Stimulated activated naive B cell treated with anti-CD40 and anti-IgM and Interleukin-4, amounts not matched to agents 10 μg/mL and 1 μg/mL and 100 μg/mL, for 72 hours (primary cell): ENCODE data around the gene CSRP1.
A peak's percentile ranks its signal among the peaks of the same experiment; 100 is the strongest.
"Not testable (repeated sequence)": the region's sequence is repeated elsewhere in the genome, so short reads cannot be mapped to it uniquely, and the experiment has no call there.

ENCODE experiments used
- ATAC-seq, 2 donors: fragments of 150-1000 bp; cut with Tn5 transposase; replicated peaks; 2 replicates each; pipeline ENCODE4 v1.10.0; 2021; ENCODE audit warnings: moderate library complexity in 1 of 2
- DNase-seq: peaks from one replicate; pipeline ENCODE4 v3.0.0; 2021
- H3K27ac Mint-ChIP-seq: one replicate; pipeline ENCODE4 v1.8.0; 2022; ENCODE audit warnings: mild to moderate bottlenecking, mixed read lengths
- H3K27me3 Mint-ChIP-seq, 2 donors: one replicate each; pipeline ENCODE4 v1.8.0; 2022; ENCODE audit warnings: mixed read lengths in 2 of 2
- H3K36me3 Mint-ChIP-seq, 2 donors: one replicate each; pipeline ENCODE4 v1.8.0; 2022; ENCODE audit warnings: mixed read lengths in 2 of 2, mild to moderate bottlenecking in 1 of 2
- H3K4me1 Mint-ChIP-seq, 2 donors: one replicate each; pipeline ENCODE4 v1.8.0; 2022; ENCODE audit warnings: mixed read lengths in 2 of 2, mild to moderate bottlenecking in 1 of 2
- H3K4me3 Mint-ChIP-seq, 2 donors: one replicate each; pipeline ENCODE4 v1.8.0; 2022; ENCODE audit warnings: mild to moderate bottlenecking in 2 of 2, mixed read lengths in 2 of 2, moderate library complexity in 1 of 2
- H3K9me3 Mint-ChIP-seq, 2 donors: one replicate each; pipeline ENCODE4 v1.8.0; 2022; ENCODE audit warnings: mixed read lengths in 2 of 2, mild to moderate bottlenecking in 1 of 2

Gene CSRP1

DNA sequence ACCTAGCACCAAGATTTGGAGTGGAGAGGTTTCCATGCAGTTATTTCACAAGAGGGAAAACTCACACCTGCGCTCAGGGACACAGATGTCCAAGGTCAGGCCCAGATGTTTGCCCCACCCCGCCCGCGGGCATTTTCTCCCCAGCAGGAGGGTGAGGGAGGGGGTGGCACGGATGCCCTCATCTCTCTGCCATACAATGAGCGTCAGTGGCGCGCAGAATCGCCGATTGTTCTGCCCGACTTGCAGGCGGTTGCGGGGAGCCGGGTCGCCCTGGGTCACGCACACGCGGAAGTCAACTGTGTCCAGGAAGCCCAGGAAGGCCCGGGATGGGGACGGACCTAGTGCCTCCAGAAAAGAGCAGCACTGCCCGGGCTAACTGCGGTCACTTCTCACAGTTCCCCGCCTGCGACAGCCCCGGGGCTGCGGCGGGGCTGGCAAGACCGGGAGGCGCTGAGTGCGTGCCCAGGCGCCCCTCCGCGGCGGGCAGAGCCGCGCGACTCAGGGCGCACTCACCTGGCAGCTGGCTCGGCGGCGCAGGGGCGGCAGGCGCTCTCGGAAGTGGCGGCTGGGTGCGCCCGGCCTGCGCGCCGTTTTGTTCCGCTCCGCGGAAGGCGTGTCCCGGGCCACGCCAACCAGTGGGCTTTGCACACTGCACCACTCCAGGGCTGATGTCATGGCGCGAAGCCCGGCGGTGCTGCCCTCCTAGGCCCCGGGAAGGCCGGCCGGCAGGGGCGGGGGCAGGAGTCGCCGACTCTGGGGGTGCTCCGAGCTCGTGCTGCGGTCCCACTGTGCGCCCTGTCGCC, at the start of gene CSRP1:
CSRP1 (minus strand) TSS at position 567 of the 803 bp plus-strand sequence. CDS start 10,820 bp downstream, outside the sequence.
- Mint-ChIP-seq H3K27ac (peak within 1 kb of the TSS; percentile 85), H3K4me3 (peak within 1 kb of the TSS; percentile 90), H3K36me3 (peaks cover 9 to 13% of the 10 kb centered on the region in 2 donors), H3K9me3 (no peaks in the 10 kb centered on the region), H3K27me3 (no peaks in the 10 kb centered on the region), H3K4me1 (peaks cover 23 to 40% of the 10 kb centered on the region in 2 donors)
- DNase-seq, result peak; percentile 69
- ATAC-seq, result peak; percentile 96 to 97

DNA sequence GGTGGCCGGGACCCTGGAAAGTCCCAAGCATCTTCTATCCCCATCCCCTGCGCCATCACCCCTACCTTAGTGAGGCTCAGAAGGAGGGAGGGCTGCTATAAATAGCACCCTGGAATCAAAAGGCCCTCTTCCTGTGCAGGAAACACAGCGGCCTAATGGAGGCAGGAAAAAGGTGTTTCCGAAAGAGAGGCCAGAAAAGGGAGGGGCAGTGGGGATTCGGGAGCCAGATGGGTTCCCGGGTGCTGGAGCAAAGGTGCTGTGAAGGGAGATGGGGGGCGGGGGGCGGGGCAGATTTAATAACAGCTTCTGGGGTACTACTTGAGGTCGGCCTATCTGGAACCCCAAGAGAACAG, 48.6 kb upstream of the CSRP1 start:
- H3K27me3 Mint-ChIP-seq, result peaks cover 4 to 5% of the 10 kb centered on the region in 2 donors
- ATAC-seq, result no peak
- H3K4me1 Mint-ChIP-seq, result peaks cover 0 to 6% of the 10 kb centered on the region in 2 donors
- no peak for DNase-seq
- no peak overlapping the region for H3K4me3 Mint-ChIP-seq
- H3K27ac Mint-ChIP-seq, result no peak overlapping the region
- no peaks in the 10 kb centered on the region for H3K9me3 Mint-ChIP-seq
- no peaks in the 10 kb centered on the region for H3K36me3 Mint-ChIP-seq

DNA sequence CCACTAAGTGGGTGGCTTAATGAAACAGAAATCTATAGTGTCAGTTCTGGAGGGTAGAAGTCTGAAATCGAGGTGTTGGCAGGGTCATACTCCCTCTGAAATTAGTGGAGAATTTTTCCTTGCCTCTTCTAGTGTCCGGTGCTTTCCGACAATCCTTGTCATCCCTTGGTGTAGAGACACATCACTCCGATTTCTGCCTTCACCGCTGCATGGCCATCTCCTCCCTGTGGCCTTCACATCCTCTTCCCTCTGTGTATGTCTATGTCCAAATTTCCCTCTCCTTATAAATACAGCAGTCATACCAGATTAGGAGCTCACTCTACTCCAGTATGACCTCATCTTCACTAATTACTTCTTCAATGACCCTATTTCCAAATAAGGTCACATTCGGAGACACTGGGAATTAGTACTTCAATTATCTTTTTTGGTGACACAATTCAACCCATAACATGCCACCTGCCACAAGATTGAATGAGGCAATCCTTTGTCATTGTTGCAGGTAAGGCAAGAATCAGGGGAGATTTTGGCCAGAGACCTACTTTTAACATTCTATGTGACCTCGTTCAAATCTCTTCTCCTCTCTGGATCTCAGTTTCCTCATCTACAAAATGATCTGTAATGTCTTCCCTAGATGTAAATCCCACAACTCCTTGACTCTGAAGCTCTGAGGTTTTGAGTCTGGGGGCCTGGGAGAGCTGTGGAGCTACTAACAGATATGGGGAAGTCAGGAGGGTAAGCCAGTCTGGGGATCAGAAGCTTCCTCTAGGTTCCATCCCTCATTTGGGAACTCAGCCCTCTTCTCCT, 48.1 kb upstream of the CSRP1 start:
- no peaks in the 10 kb centered on the region for H3K36me3 Mint-ChIP-seq
- no peaks in the 10 kb centered on the region for H3K9me3 Mint-ChIP-seq
- H3K27ac Mint-ChIP-seq, result no peak overlapping the region
- H3K4me1 Mint-ChIP-seq, result peaks cover 0 to 5% of the 10 kb centered on the region in 2 donors
- no peak overlapping the region for H3K4me3 Mint-ChIP-seq
- peaks cover 4 to 5% of the 10 kb centered on the region in 2 donors for H3K27me3 Mint-ChIP-seq
- ATAC-seq (no peak), DNase-seq (no peak)

DNA sequence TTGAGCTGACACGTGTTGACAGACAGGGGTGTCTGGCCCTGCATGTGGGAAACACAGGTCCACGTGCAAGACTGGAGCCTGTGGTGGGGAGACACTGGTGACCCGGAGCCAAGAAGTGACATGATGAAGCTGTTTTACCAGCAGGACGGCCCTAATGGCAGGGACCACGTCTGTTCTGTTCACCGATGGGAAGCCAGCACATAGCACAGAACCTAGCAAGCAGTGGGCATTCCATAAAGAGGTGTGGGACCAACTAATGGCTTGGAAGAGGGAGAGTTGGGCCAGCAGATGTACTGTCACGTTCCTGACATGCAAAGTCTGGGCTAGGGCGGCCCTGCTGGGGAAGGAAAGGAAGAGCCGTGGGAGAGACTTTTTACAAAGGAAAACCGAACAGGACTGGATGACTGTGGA, 47.3 kb upstream of the CSRP1 start:
- no peak for ATAC-seq
- H3K4me3 Mint-ChIP-seq, result no peak overlapping the region
- H3K27ac Mint-ChIP-seq, result no peak overlapping the region
- H3K36me3 Mint-ChIP-seq, result no peaks in the 10 kb centered on the region
- DNase-seq, result no peak
- H3K9me3 Mint-ChIP-seq, result no peaks in the 10 kb centered on the region
- H3K27me3 Mint-ChIP-seq, result peaks cover 4 to 5% of the 10 kb centered on the region in 2 donors
- no peaks in the 10 kb centered on the region for H3K4me1 Mint-ChIP-seq

GRCh38 chr1:201553496-201554189, 46.7 kb upstream of the CSRP1 start:
- H3K27ac Mint-ChIP-seq, result no peak overlapping the region
- H3K27me3 Mint-ChIP-seq, result peaks cover 4 to 5% of the 10 kb centered on the region in 2 donors
- H3K36me3 Mint-ChIP-seq, result no peaks in the 10 kb centered on the region
- ATAC-seq (no peak), DNase-seq (no peak)
- no peak overlapping the region for H3K4me3 Mint-ChIP-seq
- no peaks in the 10 kb centered on the region for H3K4me1 Mint-ChIP-seq
- no peaks in the 10 kb centered on the region for H3K9me3 Mint-ChIP-seq

DNA sequence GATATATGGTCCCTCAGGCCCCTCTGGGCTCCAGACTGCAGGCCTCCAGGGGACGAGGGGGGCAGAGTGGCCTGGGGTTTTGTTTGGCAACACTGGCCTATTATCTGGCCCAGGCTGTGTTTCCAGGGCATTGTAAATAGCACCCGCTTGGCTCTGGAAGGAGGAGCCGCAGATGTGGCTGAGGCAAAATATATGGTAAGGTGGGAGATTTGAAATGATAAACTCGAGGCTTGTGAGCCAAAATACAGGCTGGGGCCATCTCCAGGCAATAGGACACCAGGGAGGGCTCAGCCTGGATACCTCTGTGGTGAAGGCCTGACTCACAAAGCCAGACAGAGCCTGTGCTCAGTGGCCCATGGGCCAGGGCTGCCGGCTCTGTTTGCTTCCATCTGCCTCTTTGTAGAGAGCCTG, 46.0 kb upstream of the CSRP1 start:
- H3K9me3 Mint-ChIP-seq, result no peaks in the 10 kb centered on the region
- no peaks in the 10 kb centered on the region for H3K36me3 Mint-ChIP-seq
- H3K4me3 Mint-ChIP-seq, result no peak overlapping the region
- ATAC-seq (no peak), DNase-seq (no peak)
- H3K27ac Mint-ChIP-seq, result no peak overlapping the region
- H3K27me3 Mint-ChIP-seq, result peaks cover 4 to 5% of the 10 kb centered on the region in 2 donors
- no peaks in the 10 kb centered on the region for H3K4me1 Mint-ChIP-seq

GRCh38 chr1:201551877-201552731, 45.2 kb upstream of the CSRP1 start:
- no peaks in the 10 kb centered on the region for H3K36me3 Mint-ChIP-seq
- DNase-seq (no peak), ATAC-seq (peak in 1 of 2 donors; percentile 55)
- peaks cover 4 to 5% of the 10 kb centered on the region in 2 donors for H3K27me3 Mint-ChIP-seq
- H3K9me3 Mint-ChIP-seq, result no peaks in the 10 kb centered on the region
- H3K4me1 Mint-ChIP-seq, result no peaks in the 10 kb centered on the region
- no peak overlapping the region for H3K27ac Mint-ChIP-seq
- H3K4me3 Mint-ChIP-seq, result no peak overlapping the region

GRCh38 chr1:201551096-201551495, 44.2 kb upstream of the CSRP1 start:
- ATAC-seq (no peak), DNase-seq (no peak)
- Mint-ChIP-seq H3K36me3 (no peaks in the 10 kb centered on the region), H3K27ac (no peak overlapping the region), H3K4me1 (peaks cover 2 to 3% of the 10 kb centered on the region in 2 donors), H3K27me3 (peaks cover 8% of the 10 kb centered on the region in 2 donors), H3K9me3 (no peaks in the 10 kb centered on the region), H3K4me3 (no peak overlapping the region)

- not testable (repeated sequence) for H3K9me3 Mint-ChIP-seq, H3K4me1 Mint-ChIP-seq, H3K27ac Mint-ChIP-seq, ATAC-seq, DNase-seq, H3K36me3 Mint-ChIP-seq, H3K4me3 Mint-ChIP-seq
- H3K27me3 Mint-ChIP-seq, result peaks cover 11 to 15% of the 10 kb centered on the region in 2 donors
Observed at GRCh38 chr1:201549522-201549921, 42.6 kb upstream of the CSRP1 start.

- H3K27ac Mint-ChIP-seq, result peak overlapping the region; percentile 73
- no peak overlapping the region for H3K4me3 Mint-ChIP-seq
- H3K27me3 Mint-ChIP-seq, result peaks cover 25 to 26% of the 10 kb centered on the region in 2 donors
- DNase-seq (no peak), ATAC-seq (peak; percentile 23 to 42)
- H3K4me1 Mint-ChIP-seq, result peaks cover 12 to 19% of the 10 kb centered on the region in 2 donors
- H3K36me3 Mint-ChIP-seq, result no peaks in the 10 kb centered on the region
- no peaks in the 10 kb centered on the region for H3K9me3 Mint-ChIP-seq
Observed at GRCh38 chr1:201545851-201546492, 39.0 kb upstream of the CSRP1 start.

DNA sequence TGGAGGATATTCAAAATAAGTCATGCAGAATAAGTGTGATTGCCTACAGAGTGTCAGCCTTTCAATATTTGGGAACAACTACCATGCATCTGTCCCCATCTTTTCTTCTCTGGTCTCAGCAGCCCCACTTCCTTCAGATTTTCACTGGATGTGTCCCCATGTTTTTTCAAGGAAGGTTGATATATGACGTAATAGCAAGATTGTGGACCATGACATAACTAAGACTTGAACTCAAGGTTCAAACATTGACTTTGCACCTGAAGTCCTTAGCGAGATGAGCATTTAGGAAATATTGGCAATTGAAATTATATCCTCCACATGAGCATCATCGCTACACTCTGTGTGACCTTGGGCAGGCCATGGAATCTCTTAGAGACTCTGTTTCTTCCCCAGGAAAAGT, 37.8 kb upstream of the CSRP1 start:
- Mint-ChIP-seq H3K36me3 (no peaks in the 10 kb centered on the region), H3K27ac (no peak overlapping the region), H3K27me3 (peaks cover 38% of the 10 kb centered on the region in 2 donors), H3K4me1 (peaks cover 20 to 30% of the 10 kb centered on the region in 2 donors), H3K4me3 (no peak overlapping the region), H3K9me3 (no peaks in the 10 kb centered on the region)
- ATAC-seq (no peak), DNase-seq (no peak)

- H3K36me3 Mint-ChIP-seq, result no peaks in the 10 kb centered on the region
- H3K4me1 Mint-ChIP-seq, result peaks cover 24 to 36% of the 10 kb centered on the region in 2 donors
Observed at GRCh38 chr1:201543871-201544642, 37.1 kb upstream of the CSRP1 start.

More at GRCh38 chr1:201543871-201544642, 37.1 kb upstream of the CSRP1 start:
- Mint-ChIP-seq H3K27ac (no peak overlapping the region), H3K9me3 (no peaks in the 10 kb centered on the region), H3K27me3 (peaks cover 42 to 43% of the 10 kb centered on the region in 2 donors), H3K4me3 (no peak overlapping the region)
- no peak for ATAC-seq
- DNase-seq, result no peak
